Heart right ventricle (tissue), 16 donors: ENCODE data around the gene CDC25B. TPM values are rescaled to one million over a fixed set of nuclear protein-coding genes. Genes with fewer than 3 reads are reported as not detected.
A peak's percentile ranks its signal among the peaks of the same experiment; 100 is the strongest.

Experiments
- ATAC-seq, 8 donors: fragments of 200-7000 bp; cut with Tn5 transposase; one replicate each; pipeline ENCODE4 v1.9.1; 2020; ENCODE audit warnings: mild to moderate bottlenecking in 8 of 8, moderate library complexity in 8 of 8, moderate number of reproducible peaks in 1 of 8
- DNase-seq, 2 donors: peaks; one replicate each; pipeline ENCODE4 v3.0.0-alpha.2; 2020
- H3K27ac ChIP-seq, 10 donors: fragments of 200-600 bp; sonication (generic) in 2 of 10; one replicate each; pipeline versions ENCODE4 v1.5.0 to v1.8.0; 2020 to 2022; ENCODE audit warnings: mild to moderate bottlenecking in 3 of 10
- H3K27me3 ChIP-seq, 7 donors: fragments of 200-600 bp; one replicate each; pipeline ENCODE4 v1.8.0; 2021 to 2022; ENCODE audit warnings: mild to moderate bottlenecking in 2 of 7
- H3K36me3 ChIP-seq, 9 donors: fragments of 200-600 bp; sonication (generic) in 1 of 9; one replicate each; pipeline versions ENCODE4 v1.5.0 to v1.8.0; 2020 to 2022; ENCODE audit warnings: mild to moderate bottlenecking in 2 of 9
- H3K4me1 ChIP-seq, 9 donors: fragments of 200-600 bp; sonication (generic) in 1 of 9; one replicate each; pipeline versions ENCODE4 v1.5.0 to v1.8.0; 2020 to 2022; ENCODE audit warnings: mild to moderate bottlenecking in 4 of 9
- H3K4me3 ChIP-seq, 10 donors: fragments of 200-600 bp; sonication (generic) in 2 of 10; one replicate each; pipeline versions ENCODE4 v1.5.0 to v1.8.0; 2020 to 2022; ENCODE audit warnings: mild to moderate bottlenecking in 7 of 10, moderate library complexity in 2 of 10
- H3K9me3 ChIP-seq, 11 donors: fragments of 200-600 bp in 10 of 11; sonication (generic) in 2 of 11; one replicate each; pipeline versions ENCODE4 v1.5.0 to v1.8.0; 2013 to 2022; ENCODE audit warnings: mild to moderate bottlenecking in 2 of 11, control low read depth in 1 of 11, moderate library complexity in 1 of 11
- CTCF ChIP-seq, 9 donors: fragments of 200-600 bp; sonication (generic) in 2 of 9; IDR thresholded peaks; one replicate each; pipeline versions ENCODE4 v1.5.0 to v1.8.0; 2021 to 2022; ENCODE audit warnings: antibody characterized with exemption in 9 of 9, mild to moderate bottlenecking in 5 of 9, moderate library complexity in 1 of 9
- WGBS, 2 donors: extraction: QIAGEN DNeasy Blood & Tissue Kit; methylation state at CpG; one replicate each; pipeline ENCODE4 v1.1.7; 2013; ENCODE audit warnings: inconsistent platforms in 1 of 2; 5-methylcytosine and 5-hydroxymethylcytosine counted together
- intact Hi-C, 10 donors: fragments of 100-400 bp; cut with DNase I; formaldehyde crosslinking; loops; one replicate each; pipeline versions ENCODE4 v1.11.1 to v1.14.2; 2022
- long read RNA-seq, 3 donors: library from polyadenylated mRNA; unstranded; transcript quantifications; one replicate each; pipeline ENCODE4 v2.0.0, GENCODE V29; 2020 to 2021
- polyA plus RNA-seq, 2 donors: library from polyadenylated mRNA; stranded (reverse); fragments of 200-250 nt; gene quantifications; one replicate each; pipeline ENCODE4 v1.2.3, GENCODE V29; 2013
- total RNA-seq, 10 donors: library from RNA; stranded (reverse); fragmentation: NEBNext Ultra II Directional in 3 of 10; extraction: Animal tissue kit (Norgen Biotek cat#: 25700) in 3 of 10; gene quantifications; one replicate each; pipeline versions ENCODE4 v1.2.1 to v1.2.4, GENCODE V29; 2021 to 2023
- donor health status: Arrhythmogenic right ventricular cardiomyopathy.
- donor health status: ischemic (EF 13 %, LVEDD 7.1; RV severe dilation, severe dysfunction).
- donor health status: healthy with polysubstance abuse.
- donor health status: DM: no; HTN: yes; CAD: no.
- donor health status: DM: no; HTN: no; CAD: no.
- donor health status: ischemic (EF 25% LVEDD 6.9; RV normal size, moderate dysfunction).
- donor health status: ischemic (EF 25% LVEDD 5.7; RV mildly dilated, moderate dysfunction).
- donor health status: healthy.
- donor health status: DM: yes; HTN: yes; CAD: no.
- donor health status: Ischemic cardiomyopathy.
- donor health status: ischemic (EF 35%, LVEDD 5.7; RV mildly dilated, moderate dysfunction).
- donor health status: nonischemic (EF 11% LVEDD 7.7; RV severe dilation, severe dysfunction).
- donor health status: DM: yes; HTN: yes; CAD: no.
- donor health status: PGD.
- donor health status: ischemic (EF 29% LVEDD 5.4; RV normal size, mild dysfunction).
- donor health status: nonischemic (EF 23%, LVEDD 6.1; RV moderate dilation, normal function).

The CDC25B gene
- total RNA-seq = 10 to 100 TPM in 2 of 10 donors, 1 to 10 TPM in 8; 2.8 to 17.3 (median 5.0) TPM
- 10 to 100 TPM; 12.6 to 15.9 TPM for polyA plus RNA-seq
- long read RNA-seq, donor 1, partial matches to known transcripts = 3 of 6 reads
- long read RNA-seq, donor 1, other reads (novel, unspliced or antisense) = 2 of 6 reads
- long read RNA-seq, donor 2, partial matches to known transcripts = 0 of 2 reads
- long read RNA-seq, donor 2, other reads (novel, unspliced or antisense) = 2 of 2 reads
- long read RNA-seq, donor 3, partial matches to known transcripts = 5 of 9 reads
- long read RNA-seq, donor 3, other reads (novel, unspliced or antisense) = 2 of 9 reads

GRCh38 chr20:3795511-3796468 is at the start of gene CDC25B:
Gene CDC25B (plus strand): TSS chr20:3796310. CDS start chr20:3796532, 222 bp downstream.
- intact Hi-C loops = loop anchor here in 2 of 10 donors (2.0 kb wide), 2 partner anchors 15 to 21 kb away; no protein-coding TSS in a partner anchor
- Histone ChIP-seq H3K27me3 (no peaks in the 10 kb centered on the region), H3K36me3 (peaks cover 0 to 28% (median 0%) of the 10 kb centered on the region in 9 donors), H3K4me1 (peaks cover 0 to 54% (median 20%) of the 10 kb centered on the region in 9 donors), H3K9me3 (no peaks in the 10 kb centered on the region), H3K4me3 (peak within 1 kb of the TSS; percentile 47 to 92 (median 70)), H3K27ac (peak within 1 kb of the TSS; percentile 89 to 98 (median 96))
- DNase-seq (peak; percentile 93), ATAC-seq (peak; percentile 90 to 96 (median 96))
- WGBS, 2 donors = 3% methylated on average over 60 to 67 of the region's 69 CpGs
- peak in 6 of 9 donors; percentile 19 to 44 (median 40) for TF ChIP-seq CTCF (IDR thresholded peaks at IDR 0.05)

GRCh38 chr20:3747471-3747870 is 48.6 kb upstream of the CDC25B start:
- Histone ChIP-seq H3K36me3 (peaks cover 0 to 94% (median 11%) of the 10 kb centered on the region in 9 donors), H3K27me3 (peaks cover 0 to 23% (median 9%) of the 10 kb centered on the region in 7 donors), H3K27ac (no peak overlapping the region), H3K9me3 (no peaks in the 10 kb centered on the region), H3K4me1 (peaks cover 0 to 31% (median 19%) of the 10 kb centered on the region in 9 donors), H3K4me3 (no peak overlapping the region)
- ATAC-seq (no peak), DNase-seq (no peak)
- WGBS, 2 donors = 84 to 87% methylated on average over 2 of the region's 2 CpGs
- intact Hi-C loops = no loop called here
- TF ChIP-seq CTCF (IDR thresholded peaks at IDR 0.05) = no peak

- no peak overlapping the region for H3K4me3 ChIP-seq
- ATAC-seq (no peak), DNase-seq (no peak)
- H3K4me1 ChIP-seq = peaks cover 0 to 37% (median 22%) of the 10 kb centered on the region in 9 donors
- 91 to 94% methylated on average over 16 of the region's 16 CpGs for WGBS, 2 donors
- H3K27ac ChIP-seq = no peak overlapping the region
- peaks cover 0 to 88% (median 11%) of the 10 kb centered on the region in 9 donors for H3K36me3 ChIP-seq
- no peak for TF ChIP-seq CTCF (IDR thresholded peaks at IDR 0.05)
- no peaks in the 10 kb centered on the region for H3K9me3 ChIP-seq
- H3K27me3 ChIP-seq = peaks cover 0 to 23% (median 9%) of the 10 kb centered on the region in 7 donors
- intact Hi-C loops = no loop called here
These were observed 48.0 kb upstream of the CDC25B start for GRCh38 chr20:3748073-3748472.

- H3K36me3 ChIP-seq = peaks cover 0 to 77% (median 7%) of the 10 kb centered on the region in 9 donors
- peak overlapping the region in 4 of 10 donors; percentile 10 to 22 (median 16) for H3K4me3 ChIP-seq
- no peak for ATAC-seq
- H3K27ac ChIP-seq = no peak overlapping the region
- H3K9me3 ChIP-seq = no peaks in the 10 kb centered on the region
- H3K4me1 ChIP-seq = peaks cover 0 to 46% (median 27%) of the 10 kb centered on the region in 9 donors
- TF ChIP-seq CTCF (IDR thresholded peaks at IDR 0.05) = no peak
- DNase-seq = no peak
- 76 to 77% methylated on average over 24 of the region's 24 CpGs for WGBS, 2 donors
- intact Hi-C loops = no loop called here
- peaks cover 0 to 23% (median 9%) of the 10 kb centered on the region in 7 donors for H3K27me3 ChIP-seq
These were observed 46.9 kb upstream of the CDC25B start for GRCh38 chr20:3749087-3749688.
